GM19372 (cell line): Measurements from ENCODE around the gene IGFBP4.

Experiments used
- ATAC-seq: cut with Tn5 transposase; IDR thresholded peaks from one replicate; pipeline ENCODE4 v1.9.1; 2021; ENCODE audit warnings: mild to moderate bottlenecking, low read depth, moderate library complexity; ENCODE audit not compliant: unreplicated experiment

IGFBP4 gene

DNA sequence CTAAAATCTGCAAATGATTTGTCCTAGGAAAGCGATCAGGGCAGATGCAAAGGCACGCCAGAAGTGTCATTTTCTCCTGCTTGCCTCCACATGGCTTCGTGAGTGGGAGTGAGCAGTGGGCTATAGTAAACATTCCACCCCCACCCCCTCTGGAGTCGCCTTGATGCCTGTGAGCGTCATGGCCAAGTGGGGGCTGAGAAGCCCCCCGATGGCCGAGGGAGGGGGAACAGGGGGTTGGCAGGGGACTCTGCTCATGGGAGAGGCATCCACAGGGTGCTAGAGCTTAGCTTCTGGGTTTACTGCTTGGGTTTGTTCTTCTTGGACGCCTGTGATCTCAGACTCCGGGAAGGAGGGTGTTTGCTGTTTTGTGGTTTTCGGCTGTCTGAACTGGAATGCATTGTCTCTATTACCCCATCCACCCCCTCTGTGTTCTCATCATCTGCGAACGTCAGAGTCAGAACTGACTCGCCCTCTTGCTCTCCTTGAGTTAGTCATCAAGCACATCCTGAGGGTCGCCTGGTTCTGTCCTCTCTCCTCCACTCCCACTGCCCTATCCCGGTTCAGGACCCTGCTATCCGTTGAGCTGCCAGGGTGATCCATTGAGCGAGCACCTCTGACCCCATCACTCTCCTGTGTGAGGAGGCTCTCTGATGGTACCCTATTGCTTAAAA is 42.7 kb downstream of the IGFBP4 start:
- no peak for ATAC-seq

DNA sequence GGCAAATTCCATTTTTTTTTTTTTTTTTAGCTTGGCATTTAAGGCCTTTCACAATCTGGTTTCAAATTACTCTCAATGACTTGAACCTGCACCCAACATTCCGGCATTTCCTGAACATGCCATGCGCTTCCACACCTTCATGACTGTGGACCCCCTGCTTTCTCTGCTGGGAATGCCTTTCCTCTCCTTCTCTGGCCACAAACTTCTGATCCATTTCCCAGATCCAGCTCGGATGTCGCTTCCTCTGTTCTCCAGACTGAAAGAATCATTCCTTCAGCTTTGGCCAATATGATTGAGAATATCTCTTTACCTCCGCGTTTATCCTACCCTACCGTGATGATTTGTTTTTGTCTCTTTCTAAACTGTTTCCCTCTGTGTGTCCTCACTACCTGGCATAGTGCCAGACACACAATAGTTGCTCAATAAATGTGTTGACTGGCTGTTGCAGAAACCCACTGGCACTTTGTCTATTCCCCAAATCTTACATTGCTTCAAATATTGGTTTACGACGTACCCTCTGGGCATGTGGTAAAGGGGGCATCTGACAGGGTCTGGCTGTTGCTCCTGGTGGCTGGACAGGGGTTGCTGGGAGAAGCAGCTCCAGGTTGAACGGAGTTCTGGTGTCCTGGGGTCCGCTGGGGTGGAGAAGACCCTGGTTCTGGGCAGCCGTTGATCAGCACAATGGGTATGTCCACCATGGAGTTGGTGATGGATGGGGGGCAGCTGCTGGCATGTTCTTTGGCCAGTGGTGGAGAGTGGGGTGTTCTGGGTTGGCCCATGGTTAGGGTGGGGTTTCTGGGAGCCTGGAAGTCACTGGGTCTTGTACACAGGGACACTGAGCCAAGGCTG is 43.5 kb downstream of the IGFBP4 start:
- no peak for ATAC-seq

DNA sequence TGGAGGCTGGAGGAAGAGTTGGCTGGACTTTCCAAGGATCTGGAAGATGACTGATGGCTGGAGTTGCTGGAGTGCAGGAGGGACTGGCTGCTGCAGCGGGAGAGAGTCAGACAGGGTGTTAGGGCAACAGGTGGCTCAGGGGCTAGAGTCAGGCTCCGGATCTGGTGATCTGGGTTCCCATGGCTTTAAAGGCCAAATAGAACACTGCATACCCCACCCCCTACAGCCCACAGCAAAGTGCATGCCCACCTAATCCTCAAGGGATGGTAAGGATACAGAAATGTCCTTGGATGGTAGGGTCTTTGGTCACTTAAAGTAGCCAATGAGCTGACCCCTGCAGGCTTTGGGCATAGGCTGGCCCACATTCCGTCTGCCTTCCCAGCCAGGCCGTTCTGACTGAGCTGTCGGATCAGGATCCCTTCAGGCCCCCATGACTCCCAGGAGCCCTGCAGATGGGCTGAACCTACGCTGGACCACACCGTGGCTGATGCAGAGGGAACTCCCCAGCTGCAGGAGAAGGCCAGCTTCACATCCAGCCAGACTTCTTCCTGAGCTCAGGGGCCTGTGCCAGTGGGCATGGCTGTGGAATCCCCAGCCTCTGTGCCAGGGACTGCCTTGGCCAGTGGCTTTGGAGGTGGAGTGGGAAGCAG is 44.2 kb downstream of the IGFBP4 start:
- no peak for ATAC-seq

- no peak for ATAC-seq
Measured at GRCh38 chr17:40490289-40490853, 47.1 kb downstream of the IGFBP4 start.

DNA sequence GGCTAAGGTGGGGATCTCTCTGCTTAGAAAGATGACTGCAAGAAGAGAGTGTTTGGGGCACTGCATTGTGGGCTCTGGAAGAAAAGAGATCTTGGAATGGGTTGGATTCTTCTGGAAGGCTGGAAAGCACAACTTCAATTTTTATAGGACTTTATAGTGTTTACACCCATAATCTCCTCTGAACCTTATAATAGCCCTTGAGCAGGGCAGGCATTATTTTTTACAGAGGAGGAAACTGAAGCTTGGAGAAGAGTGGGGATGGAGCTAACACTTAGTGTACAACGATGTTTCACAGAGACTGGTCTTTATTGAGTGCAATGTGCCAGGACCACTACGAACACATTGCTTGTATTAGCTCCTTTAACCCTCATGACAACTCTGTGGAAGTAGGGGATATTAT is 47.7 kb downstream of the IGFBP4 start:
- no peak for ATAC-seq

- no peak for ATAC-seq
Measured at GRCh38 chr17:40491486-40491885, 48.2 kb downstream of the IGFBP4 start.

DNA sequence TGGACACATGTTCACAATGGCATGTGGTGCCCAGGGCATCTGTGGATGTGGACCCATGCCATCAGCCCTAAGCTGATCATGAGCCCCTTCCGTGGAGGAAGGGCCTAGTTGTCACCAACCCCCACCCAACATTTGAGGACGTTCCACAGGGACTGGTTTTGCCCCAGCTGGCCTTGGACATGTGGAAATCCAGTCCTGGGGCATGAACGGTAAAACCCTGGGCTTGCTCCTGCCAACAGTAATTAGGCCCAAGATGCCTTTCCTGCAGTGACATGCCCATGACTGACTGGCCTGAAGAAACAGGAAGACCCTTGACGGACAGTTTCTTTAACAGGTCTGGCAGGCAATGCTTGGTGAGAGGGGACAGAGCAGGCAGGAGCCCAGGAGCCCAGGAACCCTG is 50.4 kb downstream of the IGFBP4 start:
- no peak for ATAC-seq

DNA sequence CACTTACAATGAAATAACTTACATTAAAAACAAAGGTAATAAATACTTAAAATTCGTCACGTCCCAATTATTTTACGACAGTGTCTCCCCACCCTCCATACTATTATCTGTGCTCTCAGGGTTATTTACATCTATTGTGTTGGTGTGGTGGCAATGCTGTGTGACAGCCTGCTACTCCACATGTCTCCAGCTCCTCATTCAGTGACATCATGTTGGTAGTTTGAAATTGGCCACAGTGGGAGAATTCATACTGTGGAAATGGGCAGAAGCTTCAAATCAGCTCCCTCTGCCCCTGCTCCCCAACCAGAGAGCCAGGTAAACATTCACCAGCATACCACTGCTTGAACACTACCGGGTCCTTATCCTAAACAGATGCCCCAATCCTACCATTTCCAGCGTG is 51.9 kb downstream of the IGFBP4 start:
- no peak for ATAC-seq

DNA sequence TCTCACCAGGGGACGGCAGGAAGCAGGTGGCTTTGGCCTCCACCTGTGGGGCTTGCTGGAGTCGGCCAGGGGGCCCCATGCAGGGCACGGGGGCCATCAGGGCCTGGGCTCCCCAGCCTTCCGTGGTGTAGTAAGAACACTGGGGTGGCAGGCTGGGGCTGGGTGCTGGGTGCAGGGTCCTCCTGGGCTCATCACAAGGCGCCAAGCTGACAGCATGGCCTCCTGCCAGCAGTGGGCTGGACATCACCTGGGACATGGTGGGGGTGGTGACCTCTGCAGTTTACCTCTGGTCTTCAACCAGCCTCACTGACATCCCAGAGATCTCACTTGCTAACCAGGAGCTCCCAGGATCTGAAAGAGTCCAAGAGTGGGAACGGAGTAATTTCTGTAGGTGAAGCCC is 52.9 kb downstream of the IGFBP4 start:
- ATAC-seq: no peak

DNA sequence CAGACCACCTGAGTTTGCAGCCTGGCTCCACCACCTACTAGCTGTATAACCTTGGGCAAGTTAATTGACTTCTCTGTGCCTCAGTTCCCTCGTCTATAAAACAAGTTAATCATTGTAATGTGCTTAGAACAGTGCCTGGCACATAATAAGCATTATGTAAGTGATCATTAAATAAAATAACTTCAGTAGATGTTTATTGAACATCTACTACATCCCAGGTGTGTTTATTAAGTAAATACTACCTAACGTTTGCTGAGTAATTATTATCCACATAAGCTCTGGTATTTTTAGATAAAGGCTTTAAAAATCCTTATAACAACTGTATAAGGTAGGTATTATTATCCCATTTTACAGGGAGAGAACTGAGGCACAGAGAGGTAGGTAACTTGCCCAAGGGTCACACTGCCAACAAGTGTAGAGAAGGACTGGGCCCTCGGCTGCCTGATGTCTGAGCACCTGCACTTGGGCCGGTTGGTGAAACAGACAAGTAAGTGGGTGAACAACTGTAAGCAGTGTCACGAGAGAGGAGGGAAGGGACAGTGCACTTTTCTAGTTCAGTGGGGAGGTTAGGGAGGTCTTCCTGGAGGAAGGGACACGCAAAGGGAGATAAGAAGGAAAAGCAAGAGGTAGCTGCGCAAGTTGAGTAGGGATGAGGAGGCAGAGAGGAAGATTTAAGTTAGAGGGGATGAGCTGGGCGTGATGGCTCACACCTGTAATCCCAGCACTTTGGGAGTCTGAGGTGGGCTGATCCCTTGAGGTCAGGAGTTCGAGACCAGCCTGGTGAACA is 53.6 kb downstream of the IGFBP4 start:
- ATAC-seq: no peak

GRCh38 chr17:40497695-40498094 is 54.4 kb downstream of the IGFBP4 start:
- no peak for ATAC-seq

GRCh38 chr17:40498281-40499084 is 55.2 kb downstream of the IGFBP4 start:
- ATAC-seq: no peak

GRCh38 chr17:40499551-40500189 is 56.4 kb downstream of the IGFBP4 start:
- ATAC-seq: no peak

GRCh38 chr17:40500190-40500589 is 56.9 kb downstream of the IGFBP4 start:
- ATAC-seq: no peak

DNA sequence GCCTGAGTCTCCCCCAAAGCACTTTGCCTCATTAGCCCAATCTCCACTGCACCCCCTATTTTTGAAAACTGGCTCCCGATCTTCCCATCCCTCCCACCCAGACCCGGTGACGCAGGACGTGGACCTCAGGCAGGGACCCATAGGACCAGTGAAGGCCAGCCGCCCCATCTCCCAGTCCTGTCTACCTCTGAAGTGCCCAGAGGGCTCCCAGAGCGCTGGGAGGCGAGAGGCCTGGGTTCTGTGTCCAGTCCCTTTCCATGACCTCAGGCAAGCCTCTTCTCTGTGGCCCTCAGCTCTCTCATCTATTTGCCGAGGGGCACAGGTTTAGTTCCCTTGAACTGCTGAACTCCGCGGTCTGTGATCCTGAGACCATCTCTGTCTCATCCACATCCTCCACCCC is 57.5 kb downstream of the IGFBP4 start:
- no peak for ATAC-seq

GRCh38 chr17:40501499-40501911 is 58.3 kb downstream of the IGFBP4 start, which contains the start of gene TNS4:
Gene TNS4, minus strand, starts transcription at chr17:40501623. Its CDS starts 5,198 bp downstream, at chr17:40496425.
- ATAC-seq: no peak

DNA sequence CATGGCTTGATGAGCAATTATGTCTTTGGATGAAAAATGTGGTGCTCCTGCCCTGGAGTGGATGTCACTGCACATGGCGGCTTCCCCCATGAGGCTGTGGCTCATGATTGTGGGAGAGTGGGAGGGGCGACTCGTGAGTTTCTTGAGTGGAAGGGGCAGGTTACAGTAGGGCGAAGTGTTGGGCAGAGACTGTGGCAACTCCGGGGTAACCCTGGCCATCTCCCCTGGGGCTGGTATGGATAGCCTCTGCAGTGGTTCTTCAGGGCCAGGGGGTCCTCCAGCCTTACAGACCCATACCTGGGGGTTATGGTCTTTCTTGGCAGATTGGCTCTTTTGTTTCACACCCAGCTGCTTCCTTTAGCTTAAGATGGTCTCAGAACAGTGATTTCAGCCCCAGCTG is 59.5 kb downstream of the IGFBP4 start:
- ATAC-seq: no peak

DNA sequence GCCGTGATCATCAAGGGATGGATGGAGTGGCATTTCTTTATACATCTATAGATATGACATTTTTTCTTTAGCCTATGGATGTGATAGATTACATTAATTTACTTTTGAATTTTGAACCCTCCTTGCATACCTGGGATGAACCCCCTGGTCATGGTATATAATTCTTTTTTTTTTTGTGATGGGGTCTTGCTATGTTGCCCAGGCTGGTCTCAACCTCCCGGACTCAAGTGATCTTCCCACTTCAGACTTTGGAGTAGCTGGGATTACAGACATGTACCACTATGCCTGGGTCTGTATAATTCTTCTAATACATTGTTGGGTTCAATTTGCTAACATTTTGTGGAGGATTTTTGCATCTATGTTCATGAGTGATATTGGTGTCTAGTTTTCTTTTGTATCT is 59.9 kb downstream of the IGFBP4 start:
- ATAC-seq: no peak

DNA sequence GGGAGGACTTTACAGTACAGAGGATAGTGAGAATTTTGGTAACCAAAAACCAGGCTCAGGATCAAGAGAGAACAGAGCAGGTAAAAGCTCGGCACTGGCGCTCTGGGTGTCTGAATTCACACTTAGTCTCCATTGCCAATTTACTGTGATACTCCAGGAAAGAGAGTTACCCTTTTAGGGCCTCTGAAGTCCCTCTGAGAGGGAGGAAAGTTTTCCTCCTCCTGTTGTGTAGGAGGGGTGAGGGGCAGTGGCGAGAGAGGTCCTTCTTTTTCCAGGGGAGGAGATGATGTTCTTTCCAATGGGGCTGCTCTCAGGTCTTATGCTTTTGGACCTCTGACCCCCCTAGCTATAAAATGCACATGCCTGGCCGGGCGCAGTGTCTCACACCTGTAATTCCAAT is 63.5 kb downstream of the IGFBP4 start:
- no peak for ATAC-seq
